HTERT RPE-1 (cell line): ENCODE results near the gene TRIM25.
"Not testable (repeated sequence)": the region's sequence is repeated elsewhere in the genome, so short reads cannot be mapped to it uniquely, and the experiment has no call there.

ENCODE experiments used
- in situ Hi-C: fragments of 300-500 bp; cut with MboI; formaldehyde crosslinking; loops from 4 replicates; pipeline ENCODE4 v1.14.3; 2020; ENCODE audit warnings: low sequenced_read_pairs

TRIM25 gene

GRCh38 chr17:56913867-56914580, at the start of gene TRIM25:
TRIM25 (minus strand) TSS chr17:56914049; CDS start chr17:56913988, 61 bp downstream.
- in situ Hi-C loops = no loop called here

- in situ Hi-C loops = no loop called here
Measured at GRCh38 chr17:56960596-56961538, 47.0 kb upstream of the TRIM25 start, which contains the start of gene COIL. COIL (minus strand) TSS chr17:56961050; CDS start chr17:56961019, 31 bp downstream.

- in situ Hi-C loops = no loop called here
Measured at GRCh38 chr17:56956992-56957391, 43.1 kb upstream of the TRIM25 start.

- in situ Hi-C loops = no loop called here
Measured at GRCh38 chr17:56949595-56949994, 35.7 kb upstream of the TRIM25 start.

- in situ Hi-C loops = no loop called here
Measured at GRCh38 chr17:56948491-56948890, 34.6 kb upstream of the TRIM25 start.

GRCh38 chr17:56947741-56948140, 33.9 kb upstream of the TRIM25 start:
- in situ Hi-C loops = no loop called here

GRCh38 chr17:56945938-56946505, 32.2 kb upstream of the TRIM25 start:
- in situ Hi-C loops = no loop called here

- in situ Hi-C loops = no loop called here
Measured at GRCh38 chr17:56943505-56944125, 29.8 kb upstream of the TRIM25 start.

- in situ Hi-C loops = no loop called here
Measured at GRCh38 chr17:56939869-56940484, 26.1 kb upstream of the TRIM25 start.

- in situ Hi-C loops = not testable (repeated sequence)
Measured at GRCh38 chr17:56938206-56938605, 24.4 kb upstream of the TRIM25 start.

GRCh38 chr17:56937687-56938086, 23.8 kb upstream of the TRIM25 start:
- in situ Hi-C loops = no loop called here

- in situ Hi-C loops = no loop called here
Measured at GRCh38 chr17:56936697-56937322, 23.0 kb upstream of the TRIM25 start.

- in situ Hi-C loops = no loop called here
Measured at GRCh38 chr17:56935461-56935860, 21.6 kb upstream of the TRIM25 start.

GRCh38 chr17:56934280-56934679, 20.4 kb upstream of the TRIM25 start:
- in situ Hi-C loops = no loop called here

GRCh38 chr17:56933868-56934267, 20.0 kb upstream of the TRIM25 start:
- in situ Hi-C loops = no loop called here

GRCh38 chr17:56933151-56933745, 19.4 kb upstream of the TRIM25 start:
- in situ Hi-C loops = no loop called here

- in situ Hi-C loops = no loop called here
Measured at GRCh38 chr17:56930739-56931337, 17.0 kb upstream of the TRIM25 start.

- in situ Hi-C loops = no loop called here
Measured at GRCh38 chr17:56929362-56929969, 15.6 kb upstream of the TRIM25 start.

GRCh38 chr17:56928586-56928985, 14.7 kb upstream of the TRIM25 start:
- in situ Hi-C loops = no loop called here
